ENCODE results near the gene ARL15. TPM values are rescaled to one million over a fixed set of nuclear protein-coding genes. Genes with fewer than 3 reads are reported as not detected.

The ARL15 gene
- total RNA-seq, 1 experiment from 2014 or later = 13.0 TPM

GRCh38 chr5:54229041-54229780 is 81.2 kb downstream of the ARL15 start:
- Histone ChIP-seq H3K79me1 (ENCODE audit: insufficient read depth, low read depth, low read length, poor library complexity, severe bottlenecking) (no peaks in the 10 kb centered on the region), H3K4me2 (ENCODE audit: insufficient read depth, insufficient read length, low read length) (no peak overlapping the region), H3K4ac (ENCODE audit: low read depth, low read length) (no peak overlapping the region), H3K14ac (ENCODE audit: insufficient read depth, low read length) (no peak overlapping the region), H4K91ac (ENCODE audit: insufficient read length, low read depth, low read length) (no peak overlapping the region), H3K79me2 (ENCODE audit: insufficient read depth, low read length) (0 out of 2 replicates have a peak, but pooled peaks cover 1% of the 10 kb centered on the region), H4K5ac (ENCODE audit: insufficient read length, low read depth, low read length) (no peak overlapping the region), H3T11ph (ENCODE audit: low read length) (no peak overlapping the region), H3K9me3 (ENCODE audit: control insufficient read depth, low read depth, low read length) (no peaks in the 10 kb centered on the region), H3K27ac (ENCODE audit: insufficient read length, low read depth, low read length) (no peak overlapping the region), H2BK12ac (ENCODE audit: insufficient read length, low read depth, low read length) (no peak overlapping the region), H3K23me2 (ENCODE audit: insufficient read length, low read depth, low read length, poor library complexity, severe bottlenecking) (no peaks in the 10 kb centered on the region), H3K23ac (ENCODE audit: insufficient read length, low read depth, low read length) (no peak overlapping the region), H2AK5ac (ENCODE audit: insufficient read length, low read length) (no peak overlapping the region), H3K9ac (ENCODE audit: extremely low read depth, insufficient read length, low read length) (no peak overlapping the region), H4K20me1 (ENCODE audit: control insufficient read depth, insufficient read depth, insufficient read length) (no peaks in the 10 kb centered on the region), H2AFZ (ENCODE audit: low read length) (no peak overlapping the region), H2BK120ac (ENCODE audit: low read depth, low read length, poor library complexity, severe bottlenecking) (no peak overlapping the region), H2BK15ac (ENCODE audit: low read depth, low read length) (no peak overlapping the region), H2BK5ac (ENCODE audit: insufficient read length, low read length) (no peak overlapping the region), H3K4me1 (ENCODE audit: insufficient read depth, low read length) (no peaks in the 10 kb centered on the region), H3K18ac (ENCODE audit: insufficient read length, low read depth, low read length) (no peak overlapping the region), H3K27me3 (ENCODE audit: insufficient read depth, low read length) (no peaks in the 10 kb centered on the region), H4K8ac (replicated peaks; ENCODE audit: insufficient read length, low read depth, low read length) (no peak overlapping the region), H3K56ac (ENCODE audit: insufficient read length, low read depth, low read length) (no peak overlapping the region), H2BK20ac (ENCODE audit: low read depth, low read length, poor library complexity, severe bottlenecking) (no peak overlapping the region)
- Mint-ChIP-seq H3K36me3 (ENCODE audit: insufficient read depth in 1 of 3, low read depth in 3 of 3) (peaks cover 0 to 11% (median 2%) of the 10 kb centered on the region in 3 experiments; a peak in 3 of 7 replicates), H3K9me3 (peaks cover 4 to 8% of the 10 kb centered on the region in 2 experiments; a peak in 3 of 5 replicates), H3K27me3 (ENCODE audit: low read depth) (no peaks in the 10 kb centered on the region), H3K27ac (peak overlapping the region in 1 of 3 experiments; percentile 66; a peak in 1 of 7 replicates), H3K4me3 (no peak overlapping the region), H3K4me1 (peaks cover 3 to 6% of the 10 kb centered on the region in 2 experiments)
- peak; percentile 61 for DNase-seq
- TF ChIP-seq CTCF (conservative IDR thresholded peaks at IDR 0.05) = peak; percentile 98
- WGBS (ENCODE audit: extremely low coverage, insufficient read length, low lambda C conversion rate) = no CpG with 5 or more reads among the region's 6 CpGs
